GM18507 (cell line): ENCODE measurements around the gene P2RY11.

Experiments
- DNase-seq: peaks from one replicate; pipeline ENCODE4 v3.0.0; 2011; ENCODE audit warnings: low read depth; ENCODE audit not compliant: insufficient read length; ENCODE audit errors: extremely low spot score
- FAIRE-seq: peaks from 2 replicates; lab custom pipeline; 2011; peaks lifted over from hg19 to GRCh38; lab: Jason Lieb, UNC

Gene P2RY11

DNA sequence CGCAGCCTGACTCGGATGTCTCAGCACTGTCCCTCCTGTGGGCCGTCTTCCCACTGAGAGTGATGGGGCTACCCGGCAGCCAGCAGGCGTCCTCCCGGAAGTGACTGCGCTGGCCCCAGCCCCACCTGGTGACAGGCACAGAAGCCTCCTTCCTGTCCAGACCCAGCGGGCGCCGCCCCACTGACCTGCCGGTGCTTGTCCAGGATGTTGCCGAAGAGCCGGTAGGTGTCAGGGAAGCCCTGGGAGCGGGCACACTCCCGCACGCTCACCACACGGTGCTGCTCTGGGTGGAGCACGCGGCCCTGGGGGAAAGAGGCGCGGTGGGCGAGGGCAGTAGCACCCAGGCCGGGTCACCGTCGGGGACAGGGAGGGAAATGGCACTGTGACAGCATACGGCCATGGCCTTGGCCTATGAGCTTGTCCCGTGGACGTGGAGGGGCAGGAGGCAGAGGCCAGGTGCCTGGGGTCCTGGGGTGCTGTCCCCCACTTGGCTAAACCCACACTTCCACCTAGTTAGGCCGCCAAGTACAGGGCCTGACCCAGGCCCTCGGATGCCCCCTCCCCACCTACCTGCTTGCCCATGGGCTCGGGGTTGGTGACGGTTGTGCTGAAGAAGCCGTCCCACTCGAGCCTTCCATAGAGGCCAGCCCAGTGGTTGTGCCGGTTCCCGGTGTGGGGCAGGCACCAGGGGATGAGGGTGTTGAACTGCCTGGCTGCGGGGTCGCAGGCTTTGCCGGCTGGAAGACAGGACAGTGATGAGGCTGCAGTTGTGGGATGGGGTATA is 24.2 kb downstream of the P2RY11 start:
- no peak for DNase-seq
- no peak for FAIRE-seq

DNA sequence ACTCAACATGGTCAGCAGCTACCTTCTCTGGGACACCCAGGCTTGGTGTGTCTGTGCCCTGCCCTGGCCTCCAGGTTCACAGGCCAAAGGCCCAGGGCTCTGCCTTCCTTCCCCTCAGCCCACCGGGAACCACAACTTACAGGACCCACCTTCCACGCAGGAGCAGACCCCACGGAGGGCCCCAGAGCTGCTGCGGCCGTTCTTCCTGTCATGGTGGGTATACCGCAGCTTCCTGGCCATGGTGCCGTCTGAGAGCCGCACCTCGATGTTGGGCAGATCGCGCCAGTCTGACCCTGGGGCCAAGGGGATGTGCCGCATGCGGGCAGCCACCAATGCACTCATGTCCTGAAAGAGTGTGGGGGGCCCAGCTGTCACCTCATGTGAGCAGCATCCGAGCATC is 25.4 kb downstream of the P2RY11 start:
- DNase-seq (no peak), FAIRE-seq (no peak)

DNA sequence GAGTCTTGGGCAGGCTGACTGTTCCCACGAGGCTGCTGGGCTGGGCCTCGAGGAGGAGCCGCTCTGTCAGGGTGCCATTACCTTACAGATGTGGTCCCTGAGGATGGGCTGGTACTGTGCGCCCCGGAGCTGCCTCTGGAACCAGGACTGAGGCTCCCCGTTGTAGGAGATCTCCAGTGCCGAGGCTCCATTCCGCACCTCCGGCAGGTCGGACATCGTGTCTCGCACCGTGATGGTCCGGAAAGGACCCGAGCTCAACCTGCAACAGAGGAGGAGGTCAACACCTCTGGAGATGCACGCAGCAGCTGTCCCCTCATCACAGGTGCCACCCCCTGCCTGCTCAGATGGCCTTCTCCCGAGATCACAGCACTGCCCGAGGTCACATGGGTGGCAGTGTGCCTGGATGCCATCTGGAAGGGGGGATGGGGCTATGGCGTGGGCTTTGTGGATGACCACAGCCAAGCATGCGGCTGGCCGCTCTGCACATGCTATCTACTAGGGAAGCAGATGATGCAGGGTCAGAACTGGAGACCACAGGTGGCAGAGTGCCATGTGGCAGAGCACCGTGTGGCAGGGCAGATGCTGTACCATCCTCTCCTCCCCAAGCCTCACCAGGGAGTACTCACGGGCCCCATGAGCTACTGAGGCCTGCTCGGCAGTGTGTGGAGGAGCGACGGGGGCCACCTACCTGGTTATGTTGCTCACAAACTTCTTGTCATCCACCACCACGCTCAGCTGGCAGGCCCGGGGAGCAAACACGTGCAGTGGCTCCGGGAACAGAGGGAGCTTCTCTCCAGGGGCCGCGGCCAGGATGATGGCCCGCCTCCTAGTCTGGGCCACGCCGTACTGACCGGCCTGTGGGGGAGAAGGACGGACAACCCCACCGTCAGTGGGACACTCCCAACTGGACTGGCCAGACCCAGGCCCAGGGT is 26.5 kb downstream of the P2RY11 start:
- FAIRE-seq (no peak), DNase-seq (no peak)

DNA sequence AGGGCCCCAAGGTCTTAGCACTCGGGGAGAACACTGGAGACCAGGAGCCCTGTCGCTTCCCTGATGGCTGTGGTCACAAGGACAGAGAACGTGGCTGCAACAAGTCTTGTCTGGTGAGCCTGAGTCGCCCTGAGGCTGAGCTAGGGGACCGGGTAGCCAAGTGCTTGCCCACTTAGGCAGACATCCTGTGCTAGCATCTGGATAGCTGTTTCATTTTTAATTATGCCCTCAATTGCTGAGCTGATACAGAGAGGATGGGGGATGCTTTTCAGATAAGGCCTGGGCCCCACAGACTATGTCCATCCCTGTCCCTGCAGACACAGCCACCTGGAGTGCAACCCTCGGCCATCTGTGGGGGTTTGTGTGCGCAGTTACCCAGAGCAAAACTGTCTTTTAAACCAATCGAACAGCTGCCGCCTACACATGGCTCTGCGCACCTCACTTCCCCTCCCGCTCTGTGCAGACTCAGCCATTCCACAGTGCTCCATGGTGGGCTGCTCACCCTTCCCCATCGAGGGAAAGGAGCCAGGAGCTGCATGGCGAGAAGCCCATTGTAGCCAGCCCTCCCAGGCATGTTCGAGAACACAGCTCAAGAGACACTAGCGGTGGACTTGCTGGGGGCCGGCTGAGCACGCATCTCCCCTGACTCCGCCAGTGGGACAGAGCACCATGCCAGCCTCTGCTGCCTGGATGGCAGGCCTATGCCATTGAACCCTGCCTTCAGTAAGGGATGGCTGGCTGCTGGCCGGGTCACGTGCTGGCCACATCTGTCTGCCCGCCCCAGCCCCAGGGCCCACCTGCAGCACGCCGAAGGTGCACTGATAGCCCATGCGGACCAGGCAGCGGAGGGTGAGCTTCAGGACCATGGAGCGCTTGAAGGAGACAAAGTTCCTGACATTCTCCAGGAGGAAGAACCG is 27.6 kb downstream of the P2RY11 start:
- no peak for FAIRE-seq
- no peak for DNase-seq

DNA sequence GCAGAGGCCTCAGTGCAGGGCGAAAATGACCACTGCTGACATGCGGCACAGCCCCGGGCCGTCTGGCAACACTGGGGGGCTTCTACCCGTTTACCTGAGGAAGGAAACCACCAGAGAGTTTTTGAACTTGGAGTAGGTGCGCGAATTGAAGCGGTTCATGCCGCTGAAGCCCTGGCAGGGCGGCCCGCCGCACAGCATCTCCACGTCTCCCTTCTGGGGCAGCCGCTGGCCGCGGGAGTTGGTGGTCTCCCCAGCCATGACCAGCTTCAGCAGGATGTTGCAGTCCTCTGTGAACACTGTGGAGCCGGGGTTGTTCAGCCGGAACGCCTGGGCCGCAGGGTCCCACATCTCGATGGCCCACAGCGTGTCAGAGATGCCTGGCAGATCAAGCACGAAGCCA is 28.5 kb downstream of the P2RY11 start:
- FAIRE-seq = no peak
- DNase-seq = no peak

DNA sequence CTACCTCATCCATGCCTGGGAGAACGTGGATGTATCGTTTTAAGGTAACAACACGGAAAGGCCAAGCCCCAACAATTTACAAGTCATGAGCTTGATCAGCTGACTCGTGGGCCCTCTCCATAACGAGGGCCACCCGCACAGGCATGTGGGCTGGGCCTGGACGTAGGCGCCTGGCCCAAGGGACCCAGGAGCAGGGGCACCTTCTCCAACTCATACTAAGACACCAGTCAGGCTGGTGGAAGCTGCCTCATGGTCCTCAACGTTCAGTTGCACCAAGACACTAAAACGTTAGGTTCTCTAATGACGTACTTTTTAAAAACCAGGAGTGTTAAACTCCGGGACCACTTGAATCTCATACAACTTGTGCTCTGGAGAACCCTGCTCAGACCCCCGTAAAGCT is 30.0 kb downstream of the P2RY11 start:
- DNase-seq (no peak), FAIRE-seq (no peak)

DNA sequence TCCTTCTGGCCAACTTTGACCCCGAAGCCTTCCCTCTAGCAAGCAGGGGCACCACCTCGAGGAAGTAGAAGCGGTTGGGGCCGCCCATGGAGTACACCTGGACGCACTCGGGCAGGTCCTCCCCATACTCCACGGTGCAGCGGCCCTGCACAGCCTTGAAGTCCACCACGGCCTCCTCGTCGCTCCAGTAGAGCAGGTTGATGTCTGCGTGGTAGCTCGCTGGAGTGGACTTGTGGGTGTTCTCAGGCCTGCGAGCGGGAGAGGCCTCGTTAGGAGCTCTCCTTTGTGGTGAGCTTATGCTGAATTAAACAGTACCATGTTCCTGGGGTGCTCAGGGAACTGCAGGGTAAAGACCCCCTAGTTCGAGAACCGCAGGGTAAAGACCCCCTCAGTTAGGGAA is 30.5 kb downstream of the P2RY11 start:
- no peak for FAIRE-seq
- DNase-seq = no peak

DNA sequence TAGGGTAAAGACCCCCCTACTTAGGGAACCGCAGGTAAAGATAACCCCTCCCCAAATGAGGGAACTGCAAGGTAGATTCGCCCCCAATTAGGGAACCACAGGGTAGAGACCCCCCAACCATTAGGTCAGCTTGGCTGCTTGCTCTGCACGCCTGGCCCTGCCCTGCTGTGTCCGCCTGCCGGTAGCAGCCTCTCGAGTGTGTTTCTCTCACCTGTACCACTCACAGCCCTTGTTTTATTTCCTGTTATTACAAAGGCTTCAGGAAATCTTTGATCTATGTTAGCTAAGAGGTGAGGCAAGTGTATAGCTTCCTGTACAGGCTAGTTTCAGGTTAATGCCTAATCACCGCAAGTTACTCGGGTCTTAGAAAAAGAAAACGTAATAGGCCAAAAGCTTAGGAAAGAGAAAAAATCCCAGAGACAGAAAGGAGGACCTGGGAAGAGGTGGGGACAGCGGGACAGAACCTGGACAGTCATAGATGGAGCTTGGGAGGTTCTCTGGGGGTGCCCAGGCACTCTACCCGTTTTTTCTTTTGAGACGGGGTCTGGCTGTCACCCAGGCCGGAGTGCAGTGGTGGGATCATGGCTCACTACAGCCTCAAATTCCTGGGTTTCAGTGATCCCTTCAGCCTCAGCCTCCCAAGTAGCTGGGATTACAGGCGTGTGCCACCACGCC is 31.3 kb downstream of the P2RY11 start:
- no peak for FAIRE-seq

DNA sequence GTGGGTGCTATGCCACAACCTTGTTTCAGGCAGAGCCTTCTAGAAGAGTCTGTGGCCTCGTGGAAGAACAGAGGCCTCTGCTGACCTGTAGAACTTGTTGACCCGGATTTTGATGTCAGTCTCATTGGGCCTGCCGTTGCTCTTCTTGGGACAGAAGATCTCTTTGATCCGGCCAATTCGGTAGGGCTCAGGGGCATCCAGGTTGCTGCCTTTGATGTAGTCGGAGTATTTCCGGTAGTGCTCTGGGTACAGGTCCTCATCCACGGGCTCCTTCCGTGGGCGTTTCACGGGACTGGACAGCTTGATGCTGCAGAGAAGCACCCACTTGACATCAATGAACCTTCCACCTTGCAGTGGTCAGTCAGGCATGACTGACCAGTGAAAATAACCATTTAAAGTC is 32.2 kb downstream of the P2RY11 start:
- no peak for DNase-seq
- FAIRE-seq = no peak

More for the DNA sequence above, 31.3 kb downstream of the P2RY11 start:
- no peak for DNase-seq

DNA sequence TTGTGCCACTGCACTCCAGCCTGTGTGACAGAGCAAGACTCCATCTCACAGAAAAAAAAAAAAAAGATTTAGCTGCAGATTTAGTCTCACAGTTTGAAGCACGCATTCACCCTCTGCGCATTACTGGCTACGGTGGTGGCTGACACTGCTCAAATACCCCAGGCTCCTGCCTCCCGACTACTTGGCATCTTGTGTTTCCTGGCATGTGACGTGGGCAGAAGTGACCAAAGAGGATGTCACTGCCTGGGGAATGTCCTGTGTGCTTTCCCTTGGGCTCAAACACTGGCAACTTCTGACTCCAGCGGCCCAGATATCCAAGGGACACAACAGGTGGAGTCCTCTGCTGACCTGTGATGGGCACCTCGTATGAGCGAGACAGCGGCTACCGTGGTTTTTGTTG is 32.9 kb downstream of the P2RY11 start:
- FAIRE-seq (no peak), DNase-seq (no peak)

DNA sequence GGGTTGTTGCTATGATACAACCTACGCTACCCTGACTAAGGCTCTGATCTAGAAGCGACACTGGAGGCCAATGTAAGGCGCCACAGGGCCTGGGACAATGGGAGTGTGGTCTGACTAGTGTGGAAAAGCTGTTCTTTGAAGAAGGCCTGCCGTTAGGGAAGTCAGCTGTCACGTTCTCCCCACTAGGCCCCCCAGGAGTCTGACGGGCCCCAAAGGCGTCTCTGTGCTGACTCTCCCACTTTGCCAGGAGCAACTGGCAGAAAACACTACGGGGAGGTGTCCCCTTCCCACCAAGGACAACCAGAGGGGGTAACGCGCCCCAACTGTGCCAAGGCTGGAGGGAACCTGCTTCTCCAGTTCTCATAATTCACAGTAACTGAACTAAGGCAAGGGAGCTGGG is 33.5 kb downstream of the P2RY11 start:
- FAIRE-seq (no peak), DNase-seq (no peak)

DNA sequence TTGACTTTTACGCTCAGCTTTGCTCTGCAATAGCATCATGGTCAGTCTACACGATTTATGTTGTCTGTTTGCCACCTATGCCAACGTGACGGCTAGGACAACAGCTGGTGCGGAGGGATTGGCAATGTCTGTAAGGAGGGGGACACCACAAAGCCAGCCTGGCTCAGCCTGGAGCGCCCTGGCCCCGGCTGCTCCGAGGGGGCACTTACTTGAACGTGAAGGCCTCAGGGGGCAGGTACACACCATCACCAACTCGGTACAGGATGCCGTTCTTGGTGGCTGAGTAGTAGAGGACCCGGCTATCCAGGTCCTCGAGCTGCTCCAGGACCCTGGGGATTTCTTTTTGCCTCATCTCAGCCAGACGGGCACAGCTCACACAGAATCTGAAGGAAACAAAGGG is 34.6 kb downstream of the P2RY11 start:
- FAIRE-seq (no peak), DNase-seq (no peak)

DNA sequence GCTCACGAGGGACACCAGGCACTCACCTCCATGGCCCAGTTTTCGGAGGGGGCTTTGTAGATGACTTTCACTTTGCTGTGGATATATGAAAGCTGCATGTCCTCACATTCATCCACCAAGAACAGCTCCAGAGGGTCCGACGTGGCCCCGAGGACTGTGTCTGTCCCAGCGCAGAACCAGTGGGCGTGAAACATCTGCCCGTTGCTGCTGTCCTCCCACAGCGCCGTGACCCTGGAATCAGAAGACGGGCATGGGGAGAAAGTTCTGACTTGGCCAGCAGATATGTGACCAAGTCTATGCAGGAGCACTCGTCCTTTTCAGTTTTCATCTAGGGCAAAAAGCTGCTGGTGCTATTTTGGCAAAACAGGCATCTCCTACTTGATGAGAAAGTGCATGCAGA is 37.9 kb downstream of the P2RY11 start:
- DNase-seq (no peak), FAIRE-seq (no peak)

DNA sequence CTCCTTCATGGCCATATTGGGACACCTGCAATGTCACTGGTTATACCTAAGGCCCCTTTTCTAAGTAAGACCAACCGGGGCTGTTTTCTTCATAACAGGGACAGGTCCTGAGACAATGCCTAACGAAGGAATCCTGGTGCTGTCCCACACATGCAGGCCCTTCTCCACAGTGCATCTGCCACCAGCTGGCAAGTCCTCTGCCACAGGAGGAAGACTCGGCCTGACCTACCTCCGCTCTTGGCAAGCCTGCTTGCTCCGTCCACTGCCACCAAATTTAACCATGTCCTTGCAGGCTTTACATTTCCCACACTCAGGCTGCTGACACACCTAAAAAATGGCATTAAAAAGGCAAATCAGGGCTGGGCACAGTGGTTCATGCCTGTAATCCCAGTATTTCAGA is 40.0 kb downstream of the P2RY11 start:
- DNase-seq (no peak), FAIRE-seq (no peak)

DNA sequence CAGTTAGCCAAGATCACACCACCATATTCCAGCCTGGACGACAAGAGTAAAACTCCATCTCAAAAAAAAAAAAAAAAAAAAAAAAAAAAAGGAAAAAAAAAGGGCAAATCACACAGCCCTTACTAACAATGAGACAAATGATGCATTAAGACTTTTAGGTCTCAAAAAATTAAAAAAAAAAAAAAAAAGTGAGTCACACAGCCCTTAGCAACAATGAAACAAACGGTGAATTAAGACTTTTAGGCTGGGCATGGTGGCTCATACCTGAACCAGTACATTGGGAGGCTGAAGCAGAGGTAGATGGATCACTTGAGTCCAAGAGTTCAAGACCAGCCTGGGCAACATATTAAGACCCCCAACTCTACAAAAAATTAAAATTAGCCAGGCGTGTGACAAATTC is 40.6 kb downstream of the P2RY11 start:
- DNase-seq = no peak
- FAIRE-seq = no peak

DNA sequence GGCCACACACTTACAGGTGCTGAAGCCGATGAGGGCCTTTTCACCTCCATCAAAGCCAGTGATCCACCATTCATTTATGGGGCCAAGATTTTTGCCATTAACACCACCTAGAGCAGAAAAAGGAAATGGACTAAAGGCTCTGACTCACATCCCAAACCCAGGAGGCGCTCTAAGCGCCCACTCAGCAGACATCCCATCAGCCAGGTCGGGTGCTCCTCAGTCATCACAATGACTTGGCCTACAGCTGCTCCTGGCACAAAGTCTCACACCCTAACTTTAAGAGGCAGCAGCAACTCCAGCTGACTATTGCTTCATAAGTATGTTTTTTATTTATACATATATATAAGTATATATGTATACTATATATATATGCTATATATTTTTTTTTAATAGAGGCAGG is 44.3 kb downstream of the P2RY11 start:
- DNase-seq = no peak
- no peak for FAIRE-seq

DNA sequence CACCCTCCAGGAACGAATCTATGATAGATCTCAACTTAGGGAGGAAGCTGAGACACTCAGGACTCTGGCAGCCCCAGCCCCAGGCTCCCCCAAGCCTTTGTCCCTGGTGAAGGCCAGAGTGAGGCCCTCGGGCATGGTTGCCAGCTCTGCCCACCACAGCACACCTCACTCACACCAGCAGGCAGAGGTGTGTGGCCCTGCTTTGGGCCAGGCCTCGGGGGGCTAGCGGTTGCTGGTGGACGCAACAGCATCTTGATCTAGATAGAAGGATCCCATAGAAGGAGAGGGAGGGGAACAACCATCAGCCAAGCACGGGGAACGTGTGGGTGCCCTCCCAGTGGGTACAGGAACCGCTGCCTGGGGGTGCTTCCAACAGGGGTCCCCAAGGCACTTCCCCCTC is 46.6 kb downstream of the P2RY11 start:
- no peak for DNase-seq

DNA sequence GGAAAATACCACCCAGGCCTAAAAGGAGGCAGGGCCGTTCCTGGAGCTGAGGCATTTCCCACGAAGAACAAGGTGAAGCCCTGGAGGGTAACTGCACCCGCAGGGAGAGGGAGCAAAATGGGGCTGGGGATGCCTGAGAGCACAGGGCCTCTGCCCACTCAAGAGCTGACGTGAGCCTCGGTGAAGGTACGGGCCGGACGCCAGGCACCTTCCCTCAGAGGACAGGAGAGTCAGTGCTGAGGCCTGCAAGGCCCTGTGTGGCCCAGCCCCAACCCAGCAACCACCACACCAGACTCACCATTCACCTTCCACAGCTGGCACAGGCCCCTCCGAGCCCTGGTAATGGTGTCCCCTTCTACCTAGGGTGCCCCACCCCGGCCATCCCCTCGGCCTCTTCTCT is 47.0 kb downstream of the P2RY11 start:
- no peak for FAIRE-seq

More for the DNA sequence above, 46.6 kb downstream of the P2RY11 start:
- FAIRE-seq = no peak

DNA sequence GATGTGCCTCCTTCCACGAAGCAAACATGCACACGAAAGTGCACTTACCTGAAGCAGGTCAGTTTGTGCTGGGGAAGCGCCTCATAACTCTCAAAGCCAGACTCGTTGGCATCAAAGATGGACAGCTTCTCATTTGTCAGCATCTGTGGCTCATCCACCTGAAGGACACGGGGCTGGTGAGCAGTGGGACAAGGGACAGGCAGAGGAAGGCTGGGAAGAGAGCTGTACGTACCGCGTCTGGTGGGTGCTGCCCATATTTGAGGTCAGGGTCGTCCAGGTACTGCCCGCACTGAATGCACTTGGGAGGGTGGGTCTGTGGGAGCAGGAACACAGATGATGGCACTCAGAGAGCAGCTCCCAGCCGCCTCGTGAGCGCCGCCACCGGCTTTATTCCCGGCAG is 48.1 kb downstream of the P2RY11 start:
- FAIRE-seq = no peak
- no peak for DNase-seq

More for the DNA sequence above, 47.0 kb downstream of the P2RY11 start:
- no peak for DNase-seq
